PFSK-1 (cell line): ENCODE data around the gene FNIP2.

Experiments used
- FOXP2 ChIP-seq: optimal IDR thresholded peaks from 2 replicates; pipeline ENCODE3; 2011; ENCODE audit warnings: borderline replicate concordance, control low read depth, inconsistent platforms; ENCODE audit not compliant: insufficient read depth; ENCODE audit errors: extremely low read length, extremely low read depth
- POLR2AphosphoS5 ChIP-seq: IDR thresholded peaks from 2 replicates; pipeline ENCODE4 v1.6.1; 2012; ENCODE audit warnings: low read depth, mild to moderate bottlenecking, control low read depth, low read length, moderate library complexity
- REST ChIP-seq, 2 experiments: IDR thresholded peaks; 2 replicates each; pipeline versions ENCODE4 v1.6.1 to v1.8.0; 2011 to 2012; ENCODE audit warnings: low read depth in 2 of 2, low read length in 2 of 2, control low read depth in 1 of 2, inconsistent platforms in 1 of 2, mild to moderate bottlenecking in 1 of 2, moderate library complexity in 1 of 2; ENCODE audit not compliant: insufficient read depth in 1 of 2
- SIN3A ChIP-seq: IDR thresholded peaks from 2 replicates; pipeline ENCODE4 v1.6.1; 2012; ENCODE audit warnings: mild to moderate bottlenecking, low read length, moderate library complexity, borderline replicate concordance; ENCODE audit not compliant: insufficient read depth
- TAF1 ChIP-seq: IDR thresholded peaks from 2 replicates; pipeline ENCODE4 v1.6.1; 2012; ENCODE audit warnings: low read length, control low read depth, borderline replicate concordance; ENCODE audit not compliant: insufficient read depth

FNIP2 gene

GRCh38 chr4:158870626-158871334 is 102.0 kb downstream of the FNIP2 start:
- no peak for TF ChIP-seq POLR2AphosphoS5
- TF ChIP-seq SIN3A, result no peak
- no peak for TF ChIP-seq REST (IDR thresholded peaks at IDR 0.05; ENCODE audit: insufficient read depth in 1 of 2, low read depth in 2 of 2, low read length in 2 of 2)
- no peak for TF ChIP-seq FOXP2
- TF ChIP-seq TAF1, result no peak

GRCh38 chr4:158871335-158871724 is 102.5 kb downstream of the FNIP2 start:
- TF ChIP-seq REST (IDR thresholded peaks at IDR 0.05; ENCODE audit: insufficient read depth in 1 of 2, low read depth in 2 of 2, low read length in 2 of 2) (no peak), FOXP2 (no peak), SIN3A (no peak), TAF1 (no peak), POLR2AphosphoS5 (no peak)

- TF ChIP-seq SIN3A (no peak), FOXP2 (no peak), REST (IDR thresholded peaks at IDR 0.05; ENCODE audit: insufficient read depth in 1 of 2, low read depth in 2 of 2, low read length in 2 of 2) (no peak), POLR2AphosphoS5 (no peak), TAF1 (no peak)
Observed at GRCh38 chr4:158873795-158874401, 105.1 kb downstream of the FNIP2 start.

- no peak for TF ChIP-seq FOXP2
- no peak for TF ChIP-seq TAF1
- TF ChIP-seq REST (IDR thresholded peaks at IDR 0.05; ENCODE audit: insufficient read depth in 1 of 2, low read depth in 2 of 2, low read length in 2 of 2), result no peak
- no peak for TF ChIP-seq SIN3A
- TF ChIP-seq POLR2AphosphoS5, result no peak
Observed at GRCh38 chr4:158875026-158875425, 106.2 kb downstream of the FNIP2 start.

- TF ChIP-seq SIN3A, result no peak
- no peak for TF ChIP-seq TAF1
- no peak for TF ChIP-seq POLR2AphosphoS5
- TF ChIP-seq FOXP2, result no peak
- TF ChIP-seq REST (IDR thresholded peaks at IDR 0.05; ENCODE audit: insufficient read depth in 1 of 2, low read depth in 2 of 2, low read length in 2 of 2), result no peak
Observed at GRCh38 chr4:158875455-158875854, 106.6 kb downstream of the FNIP2 start.
